ENCODE measurements around the gene SMARCE1.
A peak's percentile ranks its signal among the peaks of the same experiment; 100 is the strongest.

The SMARCE1 gene

DNA sequence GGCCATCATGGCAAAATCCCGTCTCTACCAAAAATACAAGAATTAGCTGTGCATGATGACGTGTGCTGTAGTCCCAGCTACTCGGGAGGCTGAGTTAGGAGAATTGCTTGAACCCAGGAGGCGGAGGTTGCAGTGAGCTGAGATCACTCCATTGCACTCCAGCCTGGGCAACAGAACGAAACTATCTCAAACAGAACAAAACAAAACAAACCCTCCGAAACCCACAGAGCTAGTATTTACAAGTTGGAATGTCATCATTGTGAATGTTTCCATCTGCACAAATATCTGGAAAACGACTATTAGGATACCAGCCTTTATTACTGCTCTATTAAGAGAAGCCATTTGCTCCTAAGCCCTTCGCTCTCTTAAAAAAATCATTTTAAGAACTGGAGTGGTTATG is 26.0 kb downstream of the SMARCE1 start:
- peaks cover 16 to 21% of the 10 kb centered on the region in 2 donors for H3K4me1 ChIP-seq (ENCODE audit: control insufficient read depth in 2 of 2, insufficient read depth in 2 of 2, low read length in 2 of 2)
- peak overlapping the region in 1 of 2 donors; percentile 27 for H3K27ac ChIP-seq (ENCODE audit: low read depth in 2 of 2, low read length in 2 of 2)
- H3K9me3 ChIP-seq (ENCODE audit: control insufficient read depth in 2 of 2, low read length in 2 of 2): no peaks in the 10 kb centered on the region
- H3K9ac ChIP-seq (ENCODE audit: low read depth in 1 of 2, low read length in 2 of 2): peak overlapping the region in 1 of 2 donors; percentile 1
- no peaks in the 10 kb centered on the region for H3K36me3 ChIP-seq (ENCODE audit: control insufficient read depth in 2 of 2, insufficient read depth in 2 of 2, low read length in 2 of 2)
- H3K4me3 ChIP-seq (ENCODE audit: low read length in 2 of 2): no peak overlapping the region
- no peaks in the 10 kb centered on the region for H3K27me3 ChIP-seq (ENCODE audit: control insufficient read depth in 2 of 2, insufficient read depth in 2 of 2, low read length in 2 of 2)

DNA sequence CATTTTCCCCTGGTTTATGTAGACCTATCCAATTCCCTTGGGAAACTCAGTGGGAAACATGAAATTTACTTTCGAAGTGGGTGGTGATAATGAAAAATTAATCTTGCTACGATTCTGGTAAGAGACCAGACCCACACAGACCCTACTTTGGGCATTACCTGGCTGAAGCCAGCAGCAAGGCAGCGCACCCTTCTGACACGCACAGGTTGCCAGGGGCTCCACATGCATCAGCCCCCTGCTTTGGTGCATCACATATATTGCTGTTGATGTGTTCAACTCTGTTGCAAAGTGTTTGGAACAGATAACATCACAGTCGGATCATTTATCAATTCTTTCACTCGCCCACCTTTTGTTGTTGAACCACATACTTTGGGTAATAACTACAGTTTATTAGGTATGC is 26.6 kb downstream of the SMARCE1 start:
- H3K9ac ChIP-seq (ENCODE audit: low read depth in 1 of 2, low read length in 2 of 2): no peak overlapping the region
- no peaks in the 10 kb centered on the region for H3K36me3 ChIP-seq (ENCODE audit: control insufficient read depth in 2 of 2, insufficient read depth in 2 of 2, low read length in 2 of 2)
- H3K9me3 ChIP-seq (ENCODE audit: control insufficient read depth in 2 of 2, low read length in 2 of 2): no peaks in the 10 kb centered on the region
- H3K4me3 ChIP-seq (ENCODE audit: low read length in 2 of 2): no peak overlapping the region
- no peaks in the 10 kb centered on the region for H3K27me3 ChIP-seq (ENCODE audit: control insufficient read depth in 2 of 2, insufficient read depth in 2 of 2, low read length in 2 of 2)
- H3K4me1 ChIP-seq (ENCODE audit: control insufficient read depth in 2 of 2, insufficient read depth in 2 of 2, low read length in 2 of 2): peaks cover 16 to 21% of the 10 kb centered on the region in 2 donors
- H3K27ac ChIP-seq (ENCODE audit: low read depth in 2 of 2, low read length in 2 of 2): peak overlapping the region in 1 of 2 donors; percentile 27

DNA sequence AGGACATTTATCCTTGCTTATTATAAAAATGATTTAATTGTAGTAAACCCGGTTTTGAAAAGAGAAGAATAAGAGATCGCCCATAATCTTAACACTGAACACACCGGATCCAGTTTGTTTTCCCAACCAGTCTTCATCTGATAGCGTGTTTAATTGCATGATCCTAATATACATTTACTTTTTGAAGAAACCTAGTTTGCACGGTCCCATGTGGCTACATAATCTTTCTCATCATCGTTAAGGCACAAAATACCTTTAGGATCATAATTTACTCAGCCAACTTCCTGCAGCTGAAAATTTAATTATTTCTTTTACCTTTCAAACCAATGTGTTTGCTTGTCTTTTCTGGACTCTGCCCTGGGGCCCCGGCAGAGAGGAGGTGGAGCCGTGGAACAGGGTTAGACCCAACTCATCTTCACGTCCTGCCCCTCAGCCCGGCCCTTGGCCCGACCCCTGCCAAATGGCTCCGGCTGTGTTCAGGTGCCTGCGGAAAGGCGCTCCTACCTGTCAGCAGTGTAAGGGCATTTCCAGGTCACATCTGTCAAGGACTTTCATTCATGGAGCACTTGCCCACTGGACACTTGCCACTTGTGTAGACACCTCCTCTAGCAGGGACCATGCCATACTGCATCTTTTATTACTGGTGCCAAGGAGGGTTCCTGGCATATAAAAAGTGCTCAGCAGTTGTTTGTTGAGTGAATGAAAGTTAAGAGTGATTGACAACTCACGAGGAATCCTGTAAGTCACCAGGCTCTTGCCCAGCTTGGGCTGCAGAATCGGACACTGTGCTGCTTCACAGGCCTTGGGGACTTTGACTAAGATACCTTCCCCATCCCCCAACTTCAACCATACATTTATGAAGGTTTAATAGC is 28.6 kb downstream of the SMARCE1 start:
- no peaks in the 10 kb centered on the region for H3K36me3 ChIP-seq (ENCODE audit: control insufficient read depth in 2 of 2, insufficient read depth in 2 of 2, low read length in 2 of 2)
- H3K9ac ChIP-seq (ENCODE audit: low read depth in 1 of 2, low read length in 2 of 2): no peak overlapping the region
- no peak overlapping the region for H3K27ac ChIP-seq (ENCODE audit: low read depth in 2 of 2, low read length in 2 of 2)
- H3K9me3 ChIP-seq (ENCODE audit: control insufficient read depth in 2 of 2, low read length in 2 of 2): no peaks in the 10 kb centered on the region
- H3K4me3 ChIP-seq (ENCODE audit: low read length in 2 of 2): no peak overlapping the region
- peaks cover 16 to 21% of the 10 kb centered on the region in 2 donors for H3K4me1 ChIP-seq (ENCODE audit: control insufficient read depth in 2 of 2, insufficient read depth in 2 of 2, low read length in 2 of 2)
- H3K27me3 ChIP-seq (ENCODE audit: control insufficient read depth in 2 of 2, insufficient read depth in 2 of 2, low read length in 2 of 2): no peaks in the 10 kb centered on the region

DNA sequence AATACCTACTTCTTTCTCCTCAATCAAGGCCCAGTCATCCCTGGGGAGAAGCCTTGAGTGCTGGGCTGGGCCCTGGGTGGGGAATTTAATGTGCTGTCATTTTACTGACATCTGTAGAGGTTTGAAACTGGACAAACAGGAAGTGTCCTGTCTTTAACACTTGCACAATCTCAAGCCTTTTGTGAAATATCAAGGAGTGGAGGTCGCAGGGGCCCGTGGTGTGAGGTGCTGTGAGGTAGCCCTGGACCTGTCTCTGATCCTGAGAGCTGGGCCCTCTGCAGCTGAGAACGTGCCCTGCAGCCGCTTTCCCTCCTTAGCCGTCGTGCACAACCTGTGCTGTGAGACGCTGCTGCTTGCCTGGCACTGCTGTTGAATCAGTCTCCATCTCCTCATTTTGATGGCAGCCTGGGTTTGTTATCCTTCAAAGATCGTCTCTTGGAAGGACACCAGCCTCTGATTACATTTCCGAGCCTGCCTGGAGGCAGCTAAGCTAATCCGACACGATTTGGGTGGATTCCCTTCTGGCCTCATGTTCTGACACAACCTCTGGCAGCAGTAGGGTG is 29.9 kb downstream of the SMARCE1 start:
- Histone ChIP-seq H3K27ac (ENCODE audit: low read depth in 2 of 2, low read length in 2 of 2) (no peak overlapping the region), H3K27me3 (ENCODE audit: control insufficient read depth in 2 of 2, insufficient read depth in 2 of 2, low read length in 2 of 2) (no peaks in the 10 kb centered on the region), H3K36me3 (ENCODE audit: control insufficient read depth in 2 of 2, insufficient read depth in 2 of 2, low read length in 2 of 2) (no peaks in the 10 kb centered on the region), H3K9me3 (ENCODE audit: control insufficient read depth in 2 of 2, low read length in 2 of 2) (no peaks in the 10 kb centered on the region), H3K4me1 (ENCODE audit: control insufficient read depth in 2 of 2, insufficient read depth in 2 of 2, low read length in 2 of 2) (peaks cover 16 to 21% of the 10 kb centered on the region in 2 donors), H3K4me3 (ENCODE audit: low read length in 2 of 2) (no peak overlapping the region), H3K9ac (ENCODE audit: low read depth in 1 of 2, low read length in 2 of 2) (no peak overlapping the region)

DNA sequence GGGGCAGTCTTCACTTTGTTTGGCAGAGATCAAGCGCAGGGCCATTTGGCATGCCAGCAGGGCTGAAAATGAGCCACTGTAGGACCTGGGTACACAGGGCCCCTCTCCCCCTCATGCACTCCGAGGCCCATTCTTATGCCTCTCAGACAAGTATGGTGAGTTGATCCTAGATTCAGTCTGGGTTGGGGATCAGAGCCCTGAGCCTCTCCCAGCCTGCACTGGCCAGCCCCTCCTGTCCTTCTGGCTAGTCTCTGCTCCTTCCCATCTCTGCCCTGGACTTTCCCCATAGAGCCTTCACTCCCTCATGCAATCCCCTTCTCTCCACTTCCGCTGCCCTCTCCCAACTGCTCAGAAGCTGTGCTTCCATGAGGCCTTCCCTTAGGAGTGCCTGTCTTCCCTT is 31.0 kb downstream of the SMARCE1 start:
- Histone ChIP-seq H3K27me3 (ENCODE audit: control insufficient read depth in 2 of 2, insufficient read depth in 2 of 2, low read length in 2 of 2) (no peaks in the 10 kb centered on the region), H3K27ac (ENCODE audit: low read depth in 2 of 2, low read length in 2 of 2) (no peak overlapping the region), H3K36me3 (ENCODE audit: control insufficient read depth in 2 of 2, insufficient read depth in 2 of 2, low read length in 2 of 2) (no peaks in the 10 kb centered on the region), H3K9me3 (ENCODE audit: control insufficient read depth in 2 of 2, low read length in 2 of 2) (no peaks in the 10 kb centered on the region), H3K4me3 (ENCODE audit: low read length in 2 of 2) (no peak overlapping the region), H3K4me1 (ENCODE audit: control insufficient read depth in 2 of 2, insufficient read depth in 2 of 2, low read length in 2 of 2) (peaks cover 16 to 21% of the 10 kb centered on the region in 2 donors), H3K9ac (ENCODE audit: low read depth in 1 of 2, low read length in 2 of 2) (no peak overlapping the region)

DNA sequence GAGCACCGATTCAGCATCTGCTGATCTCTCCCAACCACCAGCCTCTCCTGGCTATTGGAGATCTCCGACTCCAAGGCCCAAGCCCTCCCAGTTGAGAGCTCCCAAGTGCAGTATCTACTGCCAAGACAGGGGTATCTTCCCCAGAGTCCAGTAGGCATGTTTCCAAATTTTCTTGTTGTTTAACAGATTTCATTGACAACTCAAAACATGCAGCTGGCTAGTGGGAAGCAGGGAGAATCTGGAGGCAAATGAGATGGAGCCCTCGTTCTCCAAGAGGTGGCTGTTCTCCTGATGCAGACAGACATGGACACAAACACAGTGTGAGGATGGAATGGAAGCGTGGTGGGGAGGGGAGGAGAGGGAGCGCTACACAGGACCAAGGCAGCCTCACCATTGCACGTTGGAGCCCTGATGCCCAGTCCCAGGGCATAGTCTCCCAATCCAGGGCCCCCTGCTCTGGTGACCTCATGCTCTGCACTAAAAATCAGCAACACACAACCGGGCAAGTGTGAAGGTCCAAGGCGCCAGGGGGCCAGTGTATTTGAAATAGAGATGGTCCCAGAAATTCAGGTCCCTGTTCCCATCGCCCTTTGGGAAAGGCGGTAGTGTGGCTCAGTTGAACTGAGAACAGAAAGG is 31.7 kb downstream of the SMARCE1 start:
- no peak overlapping the region for H3K27ac ChIP-seq (ENCODE audit: low read depth in 2 of 2, low read length in 2 of 2)
- no peaks in the 10 kb centered on the region for H3K36me3 ChIP-seq (ENCODE audit: control insufficient read depth in 2 of 2, insufficient read depth in 2 of 2, low read length in 2 of 2)
- H3K4me3 ChIP-seq (ENCODE audit: low read length in 2 of 2): no peak overlapping the region
- H3K9ac ChIP-seq (ENCODE audit: low read depth in 1 of 2, low read length in 2 of 2): no peak overlapping the region
- H3K27me3 ChIP-seq (ENCODE audit: control insufficient read depth in 2 of 2, insufficient read depth in 2 of 2, low read length in 2 of 2): no peaks in the 10 kb centered on the region
- H3K4me1 ChIP-seq (ENCODE audit: control insufficient read depth in 2 of 2, insufficient read depth in 2 of 2, low read length in 2 of 2): peaks cover 16 to 21% of the 10 kb centered on the region in 2 donors
- no peaks in the 10 kb centered on the region for H3K9me3 ChIP-seq (ENCODE audit: control insufficient read depth in 2 of 2, low read length in 2 of 2)

DNA sequence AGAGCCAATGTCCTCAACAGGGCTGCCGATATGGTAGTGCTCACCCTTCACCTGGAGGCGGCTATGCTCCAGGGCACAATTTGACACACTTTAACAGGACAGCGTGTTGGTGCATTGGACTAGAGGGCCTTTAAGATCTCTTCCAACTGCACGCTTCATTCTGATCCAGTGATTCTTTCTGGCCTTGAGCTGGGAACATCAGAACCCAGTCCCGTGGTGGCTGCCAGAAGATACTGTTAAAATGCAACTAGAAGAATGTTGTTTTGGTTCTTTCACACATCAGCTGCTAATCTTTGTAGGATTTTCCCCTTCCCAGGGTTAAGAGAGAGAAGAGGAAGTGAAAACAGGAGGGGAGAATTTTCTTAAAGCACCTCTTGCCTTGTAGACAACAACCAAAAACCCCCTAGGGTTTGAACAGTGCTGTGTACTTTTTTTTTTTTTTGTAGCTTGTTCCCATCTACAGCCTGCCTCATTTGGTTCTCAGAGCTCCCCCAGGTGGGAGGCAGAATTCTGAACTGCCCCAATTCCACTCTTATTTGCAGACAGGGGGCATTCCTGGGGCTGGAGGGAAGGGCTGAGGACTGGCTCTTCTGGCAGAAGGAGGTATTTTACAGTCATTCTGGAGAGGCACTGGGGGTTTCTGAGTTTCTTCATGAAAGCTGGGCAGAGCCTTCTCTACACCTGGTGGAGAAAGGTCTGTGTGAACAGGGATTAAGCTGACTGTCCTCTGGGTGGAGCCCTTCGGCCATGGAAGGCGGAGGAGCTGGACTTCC is 32.4 kb downstream of the SMARCE1 start:
- Histone ChIP-seq H3K9ac (ENCODE audit: low read depth in 1 of 2, low read length in 2 of 2) (no peak overlapping the region), H3K4me1 (ENCODE audit: control insufficient read depth in 2 of 2, insufficient read depth in 2 of 2, low read length in 2 of 2) (peaks cover 16 to 21% of the 10 kb centered on the region in 2 donors), H3K27ac (ENCODE audit: low read depth in 2 of 2, low read length in 2 of 2) (no peak overlapping the region), H3K4me3 (ENCODE audit: low read length in 2 of 2) (no peak overlapping the region), H3K9me3 (ENCODE audit: control insufficient read depth in 2 of 2, low read length in 2 of 2) (no peaks in the 10 kb centered on the region), H3K36me3 (ENCODE audit: control insufficient read depth in 2 of 2, insufficient read depth in 2 of 2, low read length in 2 of 2) (no peaks in the 10 kb centered on the region), H3K27me3 (ENCODE audit: control insufficient read depth in 2 of 2, insufficient read depth in 2 of 2, low read length in 2 of 2) (no peaks in the 10 kb centered on the region)

DNA sequence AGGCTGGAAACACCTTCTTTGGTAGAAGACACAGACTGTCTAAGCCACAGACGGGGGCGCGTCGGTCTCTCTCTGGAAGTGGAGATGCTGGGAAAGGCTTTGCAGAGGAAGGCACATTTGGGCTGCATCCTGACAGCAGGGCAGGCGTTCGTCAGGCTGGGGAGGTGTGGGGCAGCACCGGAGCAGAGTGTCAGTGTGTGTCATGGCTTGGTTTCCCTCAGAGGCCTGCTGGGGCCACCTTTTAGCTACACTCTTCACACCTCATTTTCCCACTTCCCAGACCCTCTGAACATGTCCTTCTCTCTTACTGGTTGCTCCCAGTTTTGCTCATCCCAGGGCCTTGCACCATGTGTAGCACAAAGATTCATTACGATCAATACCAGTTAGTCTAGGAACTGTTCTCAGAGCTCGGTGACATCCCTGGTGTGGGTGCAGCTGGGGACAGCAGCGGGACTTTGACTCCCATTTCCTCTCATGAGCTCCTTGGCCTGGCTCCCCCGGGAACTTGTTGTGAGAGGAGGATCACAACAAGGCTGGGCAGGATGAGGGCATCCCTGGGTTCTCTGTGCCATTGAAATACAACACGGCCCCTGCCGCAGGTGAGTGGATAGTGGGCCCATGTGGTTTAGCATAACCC is 33.1 kb downstream of the SMARCE1 start:
- no peak overlapping the region for H3K27ac ChIP-seq (ENCODE audit: low read depth in 2 of 2, low read length in 2 of 2)
- no peaks in the 10 kb centered on the region for H3K9me3 ChIP-seq (ENCODE audit: control insufficient read depth in 2 of 2, low read length in 2 of 2)
- H3K27me3 ChIP-seq (ENCODE audit: control insufficient read depth in 2 of 2, insufficient read depth in 2 of 2, low read length in 2 of 2): no peaks in the 10 kb centered on the region

DNA sequence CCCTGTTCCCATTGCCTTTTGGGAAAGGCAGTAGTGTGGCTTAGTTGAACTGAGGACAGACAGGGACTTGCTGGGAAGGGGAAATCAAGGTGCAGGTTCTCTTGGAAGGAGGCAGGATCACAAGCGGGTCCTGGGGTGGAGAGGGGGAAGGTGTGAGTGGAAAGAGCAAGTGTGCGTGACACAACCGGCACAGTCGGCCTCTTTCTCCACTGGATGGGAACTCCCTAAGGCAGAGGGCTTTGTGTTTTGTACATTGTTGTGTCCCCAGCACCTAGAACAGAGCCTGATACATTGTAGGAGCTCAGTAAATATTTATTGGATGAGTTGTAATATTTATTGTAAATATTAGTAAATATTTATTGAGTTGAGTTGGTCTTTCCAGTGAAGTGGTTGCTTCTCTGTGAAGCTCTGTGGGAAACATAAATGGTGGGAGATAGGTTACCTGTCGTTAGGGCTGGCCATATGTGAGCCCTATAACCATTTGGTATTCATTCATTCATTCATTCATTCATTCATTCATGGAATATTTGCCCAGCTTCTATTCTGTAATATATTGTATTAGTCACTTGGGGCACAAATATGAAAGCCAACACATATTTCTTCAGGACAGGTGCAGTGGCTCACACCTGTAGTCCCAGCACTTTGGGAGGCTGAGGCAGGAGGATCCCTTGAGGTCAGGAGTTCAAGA is 34.0 kb downstream of the SMARCE1 start:
- Histone ChIP-seq H3K27me3 (ENCODE audit: control insufficient read depth in 2 of 2, insufficient read depth in 2 of 2, low read length in 2 of 2) (no peaks in the 10 kb centered on the region), H3K27ac (ENCODE audit: low read depth in 2 of 2, low read length in 2 of 2) (peak overlapping the region in 1 of 2 donors; percentile 23), H3K9ac (ENCODE audit: low read depth in 1 of 2, low read length in 2 of 2) (no peak overlapping the region), H3K36me3 (ENCODE audit: control insufficient read depth in 2 of 2, insufficient read depth in 2 of 2, low read length in 2 of 2) (no peaks in the 10 kb centered on the region), H3K9me3 (ENCODE audit: control insufficient read depth in 2 of 2, low read length in 2 of 2) (no peaks in the 10 kb centered on the region), H3K4me3 (ENCODE audit: low read length in 2 of 2) (no peak overlapping the region), H3K4me1 (ENCODE audit: control insufficient read depth in 2 of 2, insufficient read depth in 2 of 2, low read length in 2 of 2) (peaks cover 3 to 9% of the 10 kb centered on the region in 2 donors)

More for the DNA sequence above, 33.1 kb downstream of the SMARCE1 start:
- no peaks in the 10 kb centered on the region for H3K36me3 ChIP-seq (ENCODE audit: control insufficient read depth in 2 of 2, insufficient read depth in 2 of 2, low read length in 2 of 2)
- no peak overlapping the region for H3K9ac ChIP-seq (ENCODE audit: low read depth in 1 of 2, low read length in 2 of 2)
- H3K4me1 ChIP-seq (ENCODE audit: control insufficient read depth in 2 of 2, insufficient read depth in 2 of 2, low read length in 2 of 2): peaks cover 9 to 14% of the 10 kb centered on the region in 2 donors
- H3K4me3 ChIP-seq (ENCODE audit: low read length in 2 of 2): no peak overlapping the region

Measured in mucosa of rectum (tissue), 2 donors.